Right atrium auricular region (tissue), 2 donors: ENCODE data around the gene LINGO1. TPM values are rescaled to one million over a fixed set of nuclear protein-coding genes. Genes with fewer than 3 reads are reported as not detected.

ENCODE experiments used
- DNase-seq: peaks from one replicate; pipeline ENCODE4 v3.0.0-alpha.2; 2019; ENCODE audit warnings: low spot score
- H3K27ac ChIP-seq, 2 donors: fragments of 200-600 bp; sonication (generic); 1 replicate in 1 of 2; 2 replicates in 1 of 2; pipeline ENCODE4 v1.5.1; 2016 to 2019
- H3K27me3 ChIP-seq, 2 donors: fragments of 200-600 bp; sonication (generic); one replicate each; pipeline versions ENCODE4 v1.5.1 to v1.6.0; 2017 to 2019
- H3K36me3 ChIP-seq: fragments of 200-600 bp; sonication (generic); one replicate; pipeline ENCODE4 v1.5.1; 2016
- H3K4me1 ChIP-seq, 2 donors: fragments of 200-600 bp; sonication (generic); one replicate each; pipeline versions ENCODE4 v1.5.1 to v1.6.0; 2017 to 2019
- H3K4me3 ChIP-seq, 2 donors: fragments of 200-600 bp; sonication (generic); 1 replicate in 1 of 2; 2 replicates in 1 of 2; pipeline ENCODE4 v1.5.1; 2017 to 2019; ENCODE audit warnings: mild to moderate bottlenecking in 1 of 2, moderate library complexity in 1 of 2
- H3K9me3 ChIP-seq, 2 donors: fragments of 200-600 bp; sonication (generic); one replicate each; pipeline ENCODE4 v1.5.1; 2019
- CTCF ChIP-seq, 2 donors: fragments of 200-600 bp; sonication (generic); IDR thresholded peaks; one replicate each; pipeline ENCODE4 v1.5.1; 2019; ENCODE audit warnings: antibody characterized with exemption in 2 of 2
- total RNA-seq, 2 donors: library from RNA; depleted of rRNA; stranded (reverse); fragments of >200 nt; gene quantifications; one replicate each; pipeline ENCODE4 v1.1.0, GENCODE V29; 2016

LINGO1 gene
- total RNA-seq, 2 donors from 2014 or later = 7.0 to 9.4 TPM

- peaks cover 0 to 8% of the 10 kb centered on the region in 2 donors for H3K4me1 ChIP-seq
- TF ChIP-seq CTCF (IDR thresholded peaks at IDR 0.05) = no peak
- DNase-seq = no peak
- no peaks in the 10 kb centered on the region for H3K27me3 ChIP-seq
- H3K9me3 ChIP-seq = no peaks in the 10 kb centered on the region
- H3K27ac ChIP-seq = no peak overlapping the region
- H3K4me3 ChIP-seq = no peak overlapping the region
- no peaks in the 10 kb centered on the region for H3K36me3 ChIP-seq
Measured at GRCh38 chr15:77617476-77618230, 15.1 kb downstream of the LINGO1 start.

GRCh38 chr15:77616072-77616471 is 16.6 kb downstream of the LINGO1 start:
- Histone ChIP-seq H3K36me3 (no peaks in the 10 kb centered on the region), H3K27ac (no peak overlapping the region), H3K27me3 (no peaks in the 10 kb centered on the region), H3K4me3 (no peak overlapping the region), H3K4me1 (no peaks in the 10 kb centered on the region), H3K9me3 (no peaks in the 10 kb centered on the region)
- no peak for DNase-seq
- TF ChIP-seq CTCF (IDR thresholded peaks at IDR 0.05) = no peak

GRCh38 chr15:77615472-77615871 is 17.2 kb downstream of the LINGO1 start:
- H3K9me3 ChIP-seq = no peaks in the 10 kb centered on the region
- no peak overlapping the region for H3K27ac ChIP-seq
- no peak for DNase-seq
- TF ChIP-seq CTCF (IDR thresholded peaks at IDR 0.05) = no peak
- H3K27me3 ChIP-seq = no peaks in the 10 kb centered on the region
- H3K36me3 ChIP-seq = no peaks in the 10 kb centered on the region
- H3K4me3 ChIP-seq = no peak overlapping the region
- H3K4me1 ChIP-seq = no peaks in the 10 kb centered on the region

- Histone ChIP-seq H3K36me3 (no peaks in the 10 kb centered on the region), H3K9me3 (no peaks in the 10 kb centered on the region), H3K27me3 (no peaks in the 10 kb centered on the region), H3K4me1 (no peaks in the 10 kb centered on the region), H3K4me3 (no peak overlapping the region), H3K27ac (no peak overlapping the region)
- no peak for DNase-seq
- no peak for TF ChIP-seq CTCF (IDR thresholded peaks at IDR 0.05)
Measured at GRCh38 chr15:77614251-77614806, 18.4 kb downstream of the LINGO1 start.

- no peaks in the 10 kb centered on the region for H3K36me3 ChIP-seq
- no peak for TF ChIP-seq CTCF (IDR thresholded peaks at IDR 0.05)
Measured at GRCh38 chr15:77613814-77614213, 18.9 kb downstream of the LINGO1 start.

More at GRCh38 chr15:77613814-77614213, 18.9 kb downstream of the LINGO1 start:
- no peak for DNase-seq
- Histone ChIP-seq H3K27ac (no peak overlapping the region), H3K9me3 (no peaks in the 10 kb centered on the region), H3K27me3 (no peaks in the 10 kb centered on the region), H3K4me3 (no peak overlapping the region), H3K4me1 (no peaks in the 10 kb centered on the region)
